K562 (cell line): ENCODE data around the gene MCCD1. TPM values are rescaled to one million over a fixed set of nuclear protein-coding genes. Genes with fewer than 3 reads are reported as not detected.

Experiments
- CBFB ChIP-seq: sonication (generic); formaldehyde crosslinking; IDR thresholded peaks from 2 replicates; pipeline ENCODE4 v1.4.0; 2020; ENCODE audit warnings: mild to moderate bottlenecking, missing genetic modification reagents
- CCNT2 ChIP-seq: IDR thresholded peaks from 2 replicates; pipeline ENCODE4 v1.6.1; 2011; ENCODE audit warnings: borderline replicate concordance, low read depth, mild to moderate bottlenecking, moderate library complexity, mixed read lengths, low read length; ENCODE audit not compliant: insufficient read length; ENCODE audit errors: extremely low read depth
- CHD4 ChIP-seq: fragments of 200-600 bp; sonication (generic); IDR thresholded peaks from 3 replicates; pipeline ENCODE4 v1.6.1; 2012; ENCODE audit warnings: low read depth, mild to moderate bottlenecking, mixed read lengths, low read length, inconsistent platforms; ENCODE audit not compliant: insufficient read depth, insufficient replicate concordance, poor library complexity, severe bottlenecking
- CSDE1 ChIP-seq, 2 experiments: fragments of 450-650 bp; IDR thresholded peaks; 2 replicates each; pipeline ENCODE4 v1.6.1; 2016; ENCODE audit warnings: mild to moderate bottlenecking in 1 of 2
- CXXC5 ChIP-seq: fragments of 250-450 bp; sonication (Bioruptor Pico); IDR thresholded peaks from 2 replicates; pipeline ENCODE4 v1.8.0; 2022; ENCODE audit warnings: inconsistent platforms, mild to moderate bottlenecking, moderate library complexity
- FOXA1 ChIP-seq: fragments of 450-650 bp; IDR thresholded peaks from 2 replicates; pipeline ENCODE4 v1.6.1; 2016; ENCODE audit warnings: mild to moderate bottlenecking, borderline replicate concordance
- FOXK2 ChIP-seq, 2 experiments: fragments of 450-650 bp; IDR thresholded peaks in 1 of 2; conservative IDR thresholded peaks in 1 of 2; 2 replicates each; pipeline ENCODE4 v1.6.1; 2016; ENCODE audit warnings: low read depth in 2 of 2, mild to moderate bottlenecking in 1 of 2
- GTF2F1 ChIP-seq: IDR thresholded peaks from 2 replicates; pipeline ENCODE4 v1.6.1; 2011; ENCODE audit warnings: low read depth, low read length, improper control_type of control experiment
- MTA2 ChIP-seq: fragments of 450-650 bp; IDR thresholded peaks from 2 replicates; pipeline ENCODE4 v1.6.1; 2016; ENCODE audit warnings: low read depth
- PHF20 ChIP-seq: fragments of 450-650 bp; IDR thresholded peaks from 2 replicates; pipeline ENCODE4 v1.6.1; 2018; ENCODE audit not compliant: partially characterized antibody
- ZNF232 ChIP-seq: sonication (generic); formaldehyde crosslinking; IDR thresholded peaks from 2 replicates; pipeline ENCODE4 v1.8.0; 2022; ENCODE audit warnings: mild to moderate bottlenecking, missing genetic modification reagents
- polyA plus RNA-seq, 8 experiments: library from polyadenylated mRNA; depleted of rRNA in 4 of 8; stranded (reverse) in 5 of 8; unstranded in 3 of 8; fragments of >200 nt; fragmentation: Nextera tagmentation in 2 of 8; fragmentation: Illumina TruSeq in 1 of 8; extraction: Ambion mirVana in 2 of 8; extraction: Trizol in 1 of 8; gene quantifications; 2 replicates each; pipeline versions ENCODE4 v1.2.1 to v1.2.3, GENCODE V29; 2011 to 2014; ENCODE audit warnings: inconsistent platforms in 1 of 8, missing spikeins in 1 of 8
- total RNA-seq, 7 experiments: library from RNA; depleted of rRNA in 6 of 7; stranded (reverse); fragments of >200 nt in 6 of 7; fragmentation: Illumina TruSeq in 2 of 7; extraction: Trizol in 2 of 7; gene quantifications; 2 replicates each; pipeline versions ENCODE4 v1.2.1 to v1.2.3, GENCODE V29; 2011 to 2021; ENCODE audit warnings: low replicate concordance in 1 of 7
- TF ChIP-seq, protein P1 (sequence below): sonication (generic); formaldehyde crosslinking; IDR thresholded peaks from 2 replicates; pipeline ENCODE4 v1.8.0; 2023; ENCODE audit warnings: mild to moderate bottlenecking, missing genetic modification reagents
- TF ChIP-seq, protein P2 (sequence below): fragments of 250-450 bp; sonication (Bioruptor Pico); IDR thresholded peaks from 2 replicates; pipeline ENCODE4 v1.8.0; 2022; ENCODE audit warnings: inconsistent platforms, mild to moderate bottlenecking, moderate library complexity, borderline replicate concordance
- TF ChIP-seq, protein P3 (sequence below): IDR thresholded peaks from 2 replicates; pipeline ENCODE4 v1.6.1; 2012; ENCODE audit warnings: low read depth, low read length, improper control_type of control experiment, borderline replicate concordance
- TF ChIP-seq, protein P4 (sequence below): fragments of 450-650 bp; IDR thresholded peaks from 2 replicates; pipeline ENCODE4 v1.6.1; 2016; ENCODE audit warnings: missing biosample characterization, missing genetic modification characterization

Gene MCCD1
- total and polyA plus RNA-seq, 9 of the 15 experiments (the other 6 are each of a cell fraction or from before 2014, with no cell fraction given): not detected

DNA sequence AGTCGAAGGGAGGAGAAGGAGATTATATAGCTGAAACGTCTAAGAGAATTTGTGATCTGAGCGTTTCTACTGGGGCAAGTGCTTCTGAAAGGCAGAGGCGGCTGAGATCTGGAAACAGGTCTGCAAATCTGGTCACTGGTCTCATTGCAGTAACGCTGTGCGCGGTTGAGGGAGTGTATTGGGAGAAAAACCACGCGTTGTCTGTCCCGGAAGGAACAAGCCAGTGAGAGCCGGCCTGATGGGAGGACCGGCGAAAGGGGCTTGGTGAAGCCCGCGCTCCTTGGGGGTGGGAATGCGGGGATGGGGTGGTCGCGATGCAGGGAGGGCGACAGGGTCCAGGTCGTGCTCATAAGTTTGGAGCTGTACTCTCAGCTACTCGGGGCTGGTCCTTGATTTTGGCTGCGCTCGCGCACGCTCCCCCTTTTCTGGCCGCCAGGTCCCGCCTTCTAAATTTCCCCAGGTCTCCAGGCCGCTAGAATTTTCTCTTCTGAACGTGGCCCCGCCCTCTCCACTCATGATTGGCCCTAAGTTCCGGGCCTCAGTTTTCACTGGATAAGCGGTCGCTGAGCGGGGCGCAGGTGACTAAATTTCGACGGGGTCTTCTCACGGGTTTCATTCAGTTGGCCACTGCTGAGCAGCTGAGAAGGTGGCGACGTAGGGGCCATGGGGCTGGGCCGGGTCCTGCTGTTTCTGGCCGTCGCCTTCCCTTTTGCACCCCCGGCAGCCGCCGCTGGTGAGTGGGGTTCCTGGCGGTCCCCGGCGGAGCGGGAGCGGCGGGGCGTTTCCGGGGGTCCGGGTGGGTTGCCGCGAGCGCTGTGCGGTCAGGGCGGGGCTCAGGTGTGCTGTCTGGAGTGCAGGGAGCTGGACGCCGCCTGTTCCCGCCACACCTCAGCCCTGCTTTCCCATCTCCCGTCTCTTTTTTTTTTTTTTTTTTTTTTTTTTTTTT is 31.0 kb upstream of the MCCD1 start, which contains the start of gene MICB (continued):
- peak; percentile 54; the same call in 1 of the 2 replicates for TF ChIP-seq CXXC5
- peak; percentile 18 for TF ChIP-seq PHF20
- no peak for TF ChIP-seq ZNF232
- TF ChIP-seq, protein P1, sequence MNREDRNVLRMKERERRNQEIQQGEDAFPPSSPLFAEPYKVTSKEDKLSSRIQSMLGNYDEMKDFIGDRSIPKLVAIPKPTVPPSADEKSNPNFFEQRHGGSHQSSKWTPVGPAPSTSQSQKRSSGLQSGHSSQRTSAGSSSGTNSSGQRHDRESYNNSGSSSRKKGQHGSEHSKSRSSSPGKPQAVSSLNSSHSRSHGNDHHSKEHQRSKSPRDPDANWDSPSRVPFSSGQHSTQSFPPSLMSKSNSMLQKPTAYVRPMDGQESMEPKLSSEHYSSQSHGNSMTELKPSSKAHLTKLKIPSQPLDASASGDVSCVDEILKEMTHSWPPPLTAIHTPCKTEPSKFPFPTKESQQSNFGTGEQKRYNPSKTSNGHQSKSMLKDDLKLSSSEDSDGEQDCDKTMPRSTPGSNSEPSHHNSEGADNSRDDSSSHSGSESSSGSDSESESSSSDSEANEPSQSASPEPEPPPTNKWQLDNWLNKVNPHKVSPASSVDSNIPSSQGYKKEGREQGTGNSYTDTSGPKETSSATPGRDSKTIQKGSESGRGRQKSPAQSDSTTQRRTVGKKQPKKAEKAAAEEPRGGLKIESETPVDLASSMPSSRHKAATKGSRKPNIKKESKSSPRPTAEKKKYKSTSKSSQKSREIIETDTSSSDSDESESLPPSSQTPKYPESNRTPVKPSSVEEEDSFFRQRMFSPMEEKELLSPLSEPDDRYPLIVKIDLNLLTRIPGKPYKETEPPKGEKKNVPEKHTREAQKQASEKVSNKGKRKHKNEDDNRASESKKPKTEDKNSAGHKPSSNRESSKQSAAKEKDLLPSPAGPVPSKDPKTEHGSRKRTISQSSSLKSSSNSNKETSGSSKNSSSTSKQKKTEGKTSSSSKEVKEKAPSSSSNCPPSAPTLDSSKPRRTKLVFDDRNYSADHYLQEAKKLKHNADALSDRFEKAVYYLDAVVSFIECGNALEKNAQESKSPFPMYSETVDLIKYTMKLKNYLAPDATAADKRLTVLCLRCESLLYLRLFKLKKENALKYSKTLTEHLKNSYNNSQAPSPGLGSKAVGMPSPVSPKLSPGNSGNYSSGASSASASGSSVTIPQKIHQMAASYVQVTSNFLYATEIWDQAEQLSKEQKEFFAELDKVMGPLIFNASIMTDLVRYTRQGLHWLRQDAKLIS (CRISPR knock-in tag): no peak
- TF ChIP-seq CHD4: no peak
- no peak for TF ChIP-seq CBFB
- no peak for TF ChIP-seq FOXA1
- TF ChIP-seq, protein P2, sequence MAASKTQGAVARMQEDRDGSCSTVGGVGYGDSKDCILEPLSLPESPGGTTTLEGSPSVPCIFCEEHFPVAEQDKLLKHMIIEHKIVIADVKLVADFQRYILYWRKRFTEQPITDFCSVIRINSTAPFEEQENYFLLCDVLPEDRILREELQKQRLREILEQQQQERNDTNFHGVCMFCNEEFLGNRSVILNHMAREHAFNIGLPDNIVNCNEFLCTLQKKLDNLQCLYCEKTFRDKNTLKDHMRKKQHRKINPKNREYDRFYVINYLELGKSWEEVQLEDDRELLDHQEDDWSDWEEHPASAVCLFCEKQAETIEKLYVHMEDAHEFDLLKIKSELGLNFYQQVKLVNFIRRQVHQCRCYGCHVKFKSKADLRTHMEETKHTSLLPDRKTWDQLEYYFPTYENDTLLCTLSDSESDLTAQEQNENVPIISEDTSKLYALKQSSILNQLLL (CRISPR knock-in tag): no peak
- TF ChIP-seq, protein P3, sequence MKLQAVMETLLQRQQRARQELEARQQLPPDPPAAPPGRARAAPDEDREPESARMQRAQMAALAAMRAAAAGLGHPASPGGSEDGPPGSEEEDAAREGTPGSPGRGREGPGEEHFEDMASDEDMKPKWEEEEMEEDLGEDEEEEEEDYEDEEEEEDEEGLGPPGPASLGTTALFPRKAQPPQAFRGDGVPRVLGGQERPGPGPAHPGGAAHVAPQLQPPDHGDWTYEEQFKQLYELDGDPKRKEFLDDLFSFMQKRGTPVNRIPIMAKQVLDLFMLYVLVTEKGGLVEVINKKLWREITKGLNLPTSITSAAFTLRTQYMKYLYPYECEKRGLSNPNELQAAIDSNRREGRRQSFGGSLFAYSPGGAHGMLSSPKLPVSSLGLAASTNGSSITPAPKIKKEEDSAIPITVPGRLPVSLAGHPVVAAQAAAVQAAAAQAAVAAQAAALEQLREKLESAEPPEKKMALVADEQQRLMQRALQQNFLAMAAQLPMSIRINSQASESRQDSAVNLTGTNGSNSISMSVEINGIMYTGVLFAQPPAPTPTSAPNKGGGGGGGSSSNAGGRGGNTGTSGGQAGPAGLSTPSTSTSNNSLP: no peak
- TF ChIP-seq GTF2F1: peak; percentile 61; the same call in 1 of the 2 replicates
- TF ChIP-seq CCNT2: no peak
- TF ChIP-seq MTA2: no peak
- TF ChIP-seq, protein P4, sequence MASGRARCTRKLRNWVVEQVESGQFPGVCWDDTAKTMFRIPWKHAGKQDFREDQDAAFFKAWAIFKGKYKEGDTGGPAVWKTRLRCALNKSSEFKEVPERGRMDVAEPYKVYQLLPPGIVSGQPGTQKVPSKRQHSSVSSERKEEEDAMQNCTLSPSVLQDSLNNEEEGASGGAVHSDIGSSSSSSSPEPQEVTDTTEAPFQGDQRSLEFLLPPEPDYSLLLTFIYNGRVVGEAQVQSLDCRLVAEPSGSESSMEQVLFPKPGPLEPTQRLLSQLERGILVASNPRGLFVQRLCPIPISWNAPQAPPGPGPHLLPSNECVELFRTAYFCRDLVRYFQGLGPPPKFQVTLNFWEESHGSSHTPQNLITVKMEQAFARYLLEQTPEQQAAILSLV (tag): no peak
- TF ChIP-seq CSDE1 (IDR thresholded peaks at IDR 0.05): no peak
- TF ChIP-seq FOXK2 (conservative IDR thresholded peaks at IDR 0.05 in 1 of 2, IDR thresholded peaks at IDR 0.05 in 1 of 2; ENCODE audit: low read depth in 2 of 2): peak; percentile 11 to 84; a peak in 3 of 4 replicates
